Left renal cortex interstitium (tissue), 4 donors: ENCODE results near the gene ZFP36L1. TPM values are rescaled to one million over a fixed set of nuclear protein-coding genes. Genes with fewer than 3 reads are reported as not detected.

Source experiments
- DNase-seq, 4 donors: peaks; one replicate each; pipeline ENCODE4 v3.0.0-alpha.2; 2013; ENCODE audit warnings: low read depth in 4 of 4, low spot score in 2 of 4, missing footprints in 1 of 4
- polyA plus RNA-seq, 4 donors: library from polyadenylated mRNA; unstranded; fragments of 120-200 nt; gene quantifications; one replicate each; pipeline ENCODE4 v1.2.1, GENCODE V29; 2013; ENCODE audit not compliant: insufficient read length in 4 of 4

The ZFP36L1 gene, protein sequence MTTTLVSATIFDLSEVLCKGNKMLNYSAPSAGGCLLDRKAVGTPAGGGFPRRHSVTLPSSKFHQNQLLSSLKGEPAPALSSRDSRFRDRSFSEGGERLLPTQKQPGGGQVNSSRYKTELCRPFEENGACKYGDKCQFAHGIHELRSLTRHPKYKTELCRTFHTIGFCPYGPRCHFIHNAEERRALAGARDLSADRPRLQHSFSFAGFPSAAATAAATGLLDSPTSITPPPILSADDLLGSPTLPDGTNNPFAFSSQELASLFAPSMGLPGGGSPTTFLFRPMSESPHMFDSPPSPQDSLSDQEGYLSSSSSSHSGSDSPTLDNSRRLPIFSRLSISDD
- polyA plus RNA-seq = 100 to 1,000 TPM; 241 to 293 (median 268) TPM

DNA sequence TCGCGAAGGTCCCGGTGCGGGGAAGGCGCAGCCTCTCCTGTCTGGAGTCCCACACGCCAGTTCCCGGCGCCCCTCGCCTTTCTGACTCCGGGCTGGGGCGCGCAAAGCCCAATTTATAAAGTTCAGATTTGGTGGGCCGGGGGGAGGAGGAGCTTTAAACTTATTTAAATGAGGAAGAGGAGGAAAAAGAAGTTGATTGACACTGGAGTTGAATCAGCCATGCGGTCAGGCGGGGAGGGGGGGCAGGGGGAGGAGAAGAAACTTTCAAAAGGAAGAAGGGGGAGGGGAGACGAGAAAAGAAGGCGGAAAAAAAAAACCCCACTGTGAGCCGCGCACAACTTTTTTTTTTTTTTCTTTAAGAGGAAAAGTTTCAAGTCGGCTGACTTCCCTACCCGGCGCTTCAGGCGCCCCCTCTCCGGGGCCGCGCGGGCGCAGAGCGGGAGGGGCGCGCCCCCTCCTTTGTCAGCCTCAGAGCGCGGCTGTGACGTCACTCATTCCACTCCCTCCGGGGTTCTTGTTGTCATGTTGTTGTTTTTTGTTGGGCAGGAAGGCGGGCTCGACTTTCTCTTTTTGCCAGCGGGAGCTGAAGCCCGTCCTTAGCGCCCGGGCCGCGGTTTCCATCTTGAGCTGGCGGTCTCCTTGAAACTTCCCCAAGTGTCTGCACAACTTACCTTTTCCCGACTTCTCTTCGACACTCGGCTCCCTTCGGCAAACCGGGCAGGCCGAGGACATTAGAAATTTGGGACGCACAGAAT lies at the start of gene ZFP36L1:
Gene ZFP36L1, minus strand, starts transcription at position 89 of the 755 bp plus-strand sequence. CDS start 129 bp downstream, outside the sequence.
- DNase-seq = peak in 3 of 4 donors; percentile 95 to 98 (median 97)

DNA sequence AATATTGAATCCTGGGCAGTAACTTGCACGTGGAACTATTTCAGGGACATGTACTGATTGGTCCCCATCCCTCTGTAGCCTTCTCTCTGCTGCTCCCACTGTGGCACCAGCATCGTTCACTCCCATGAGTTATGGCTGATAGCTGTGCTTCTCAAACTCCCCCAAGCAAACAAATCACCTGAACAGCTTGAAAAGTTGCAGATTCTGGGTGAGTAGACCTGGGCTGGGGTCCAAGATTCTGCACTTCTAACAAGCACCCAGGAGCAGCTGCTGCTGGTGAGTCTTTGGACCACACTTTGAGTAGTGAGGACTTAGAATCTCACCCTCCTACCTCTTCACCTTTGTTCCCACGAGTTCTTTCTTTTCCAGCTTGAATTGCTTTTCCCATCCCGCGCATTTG lies 49.4 kb upstream of the ZFP36L1 start:
- no peak for DNase-seq

DNA sequence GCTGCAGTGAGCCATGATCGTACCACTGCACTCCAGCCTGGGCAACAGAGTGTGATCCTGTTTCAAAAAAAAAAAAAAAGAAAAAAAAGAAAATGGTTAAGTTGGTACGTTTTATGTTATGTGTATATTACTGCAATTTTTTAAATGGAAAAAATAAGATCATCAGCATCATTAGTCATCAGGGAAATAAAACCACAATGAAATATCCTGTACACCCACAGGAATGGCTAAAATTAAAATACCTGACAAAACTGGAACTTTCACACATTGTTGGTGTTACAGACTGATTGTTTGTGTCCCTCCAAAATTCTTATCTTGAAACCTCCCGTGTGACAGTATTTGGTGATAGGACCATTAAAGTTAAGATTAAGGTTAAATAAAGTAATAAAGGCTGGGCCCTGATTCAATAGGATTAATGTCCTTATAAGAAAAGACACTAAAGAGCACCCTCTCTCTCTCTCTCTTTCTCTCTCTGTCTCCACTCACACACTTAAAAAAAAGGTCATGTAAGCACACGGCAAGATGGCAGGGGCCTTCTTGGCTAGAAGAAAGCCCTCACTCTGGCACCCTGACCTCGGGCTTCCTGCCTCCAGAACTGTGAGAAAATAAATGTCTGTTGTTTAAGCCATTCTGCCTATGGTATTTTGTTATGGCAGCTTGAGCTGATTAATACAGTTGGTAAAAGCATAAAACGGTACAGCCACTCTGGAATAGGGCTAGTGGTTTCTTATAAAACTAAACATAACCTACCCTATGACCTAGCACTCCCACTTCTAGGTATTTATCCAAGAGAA lies 48.3 kb upstream of the ZFP36L1 start:
- DNase-seq = no peak

DNA sequence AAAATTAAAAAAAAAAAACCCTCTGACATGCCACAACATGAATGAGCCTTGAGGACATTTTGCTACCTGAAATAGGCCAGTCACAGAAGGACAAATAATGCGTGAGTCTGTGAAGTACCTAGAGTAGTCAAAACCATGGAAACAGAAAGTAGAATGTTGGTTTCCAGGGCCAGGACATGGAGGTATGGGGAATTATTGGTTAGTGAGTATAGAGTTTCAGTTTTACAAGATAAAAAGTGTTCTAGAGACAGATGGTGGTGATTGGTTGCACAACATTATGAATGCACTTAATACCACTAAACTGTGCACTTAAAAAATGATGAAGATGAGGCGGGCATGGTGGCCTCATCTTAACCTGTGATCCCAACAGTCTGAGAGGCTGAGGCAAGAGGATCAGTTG lies 47.6 kb upstream of the ZFP36L1 start:
- DNase-seq = no peak

DNA sequence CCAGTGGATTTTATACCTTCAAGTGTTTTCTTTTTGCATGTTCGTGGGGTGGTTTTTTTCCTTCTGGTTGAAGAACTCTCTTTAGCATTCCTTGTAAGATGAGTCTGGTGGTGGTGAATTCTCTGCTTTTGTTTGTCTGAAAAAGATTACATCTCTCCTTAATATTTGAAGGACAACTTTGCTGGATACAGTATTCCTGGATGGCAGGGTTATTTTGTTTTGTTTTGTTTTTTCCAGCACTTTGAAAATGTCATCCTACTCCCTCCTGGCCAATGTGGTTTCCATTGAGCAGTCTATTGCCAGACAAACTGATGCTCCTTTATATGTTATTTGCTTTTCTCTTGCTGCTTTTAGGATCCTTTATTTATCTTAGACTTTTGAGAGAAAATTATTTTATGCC lies 43.2 kb upstream of the ZFP36L1 start:
- no peak for DNase-seq

DNA sequence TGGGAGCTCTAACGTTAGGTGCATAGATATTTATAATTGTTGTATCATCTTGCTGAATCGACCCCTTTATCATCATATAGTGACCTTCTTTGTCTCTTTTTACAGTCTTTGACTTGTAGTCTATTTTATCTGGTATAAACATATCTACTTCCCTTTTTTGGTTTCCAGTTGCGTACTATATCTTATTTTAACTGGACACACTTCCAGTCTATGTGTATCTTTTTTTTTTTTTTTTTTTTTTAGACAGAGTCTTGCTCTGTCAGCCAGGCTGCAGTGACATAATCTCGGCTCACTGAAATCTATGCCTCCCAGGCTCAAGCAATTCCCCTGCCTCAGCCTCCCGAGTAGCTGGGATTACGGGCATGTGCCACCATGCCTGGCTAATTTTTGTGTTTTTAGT lies 41.9 kb upstream of the ZFP36L1 start:
- no peak for DNase-seq

DNA sequence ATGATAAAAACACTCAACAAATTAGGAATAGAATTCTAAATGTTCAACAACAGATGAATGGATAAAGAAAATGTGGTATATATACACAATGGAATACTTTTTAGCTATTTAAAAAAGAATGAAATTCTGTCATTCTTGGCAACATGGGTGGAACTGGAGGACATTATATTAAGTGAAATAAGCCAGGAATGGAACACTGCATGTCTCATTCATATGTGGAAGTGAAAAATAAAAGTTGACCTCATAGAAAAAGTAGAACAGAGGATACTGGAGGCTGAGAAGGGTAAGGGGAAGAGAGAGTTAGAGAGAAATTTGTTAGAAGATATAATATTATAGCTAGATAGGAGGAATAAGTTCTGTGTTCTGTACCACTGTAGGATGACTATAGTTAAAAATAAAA lies 35.8 kb upstream of the ZFP36L1 start:
- DNase-seq = no peak

DNA sequence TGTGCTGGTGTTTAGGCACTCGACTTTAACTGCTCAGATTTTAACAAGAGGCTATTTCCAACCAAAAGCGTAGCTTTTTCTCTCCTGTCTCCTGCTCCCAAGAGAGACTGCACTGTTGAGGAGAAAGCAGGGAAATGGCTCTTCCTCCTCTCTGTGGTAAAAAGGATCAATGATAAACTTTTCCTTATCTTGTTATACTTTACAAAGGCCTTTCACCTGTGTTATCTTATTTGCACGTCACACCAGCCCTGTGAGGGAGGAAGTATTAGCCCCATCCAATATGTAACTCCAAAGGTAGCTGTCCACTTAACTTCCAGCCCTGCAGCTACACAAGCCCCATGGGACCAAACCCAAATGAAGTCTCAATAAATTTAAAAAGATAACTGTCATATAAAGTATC lies 32.9 kb upstream of the ZFP36L1 start:
- no peak for DNase-seq

DNA sequence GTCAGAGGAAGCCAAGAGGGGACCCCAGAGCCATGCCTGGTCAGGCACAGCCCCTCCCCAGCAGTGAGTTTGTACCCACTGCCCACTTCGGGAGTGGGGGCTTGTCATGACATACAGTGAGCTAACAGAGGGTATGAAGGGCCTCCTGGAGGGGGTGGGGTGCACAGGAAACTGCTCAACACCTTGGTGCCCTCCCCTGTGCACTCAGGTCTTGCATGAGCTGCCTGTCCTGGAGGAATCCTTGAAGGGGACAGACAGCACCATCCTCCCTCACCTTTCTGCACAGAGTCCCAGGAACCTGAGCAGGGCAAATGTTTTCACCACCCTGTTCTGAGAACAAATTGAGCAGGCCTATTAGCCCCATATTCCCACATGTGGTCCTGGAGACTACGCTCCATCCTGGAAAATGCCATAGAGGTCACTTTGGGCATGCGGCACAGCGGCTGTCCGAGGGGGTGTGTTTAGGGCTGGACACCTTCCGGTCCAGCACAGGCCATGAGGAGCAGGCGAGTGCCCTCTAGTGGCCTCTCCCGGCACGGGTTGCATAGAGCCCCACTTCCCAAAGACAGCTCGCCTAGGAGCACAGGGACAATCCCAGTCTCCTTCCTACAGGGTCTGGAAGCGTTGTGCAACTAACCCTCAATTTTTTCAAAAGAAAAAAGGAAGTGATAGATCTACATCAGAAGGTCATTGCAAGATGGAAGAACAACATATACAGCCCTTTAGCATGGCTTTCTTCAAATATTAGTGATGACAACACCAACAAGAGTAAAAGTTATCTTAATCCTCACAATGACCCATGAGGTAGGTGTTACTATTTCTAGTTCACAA lies 31.9 kb upstream of the ZFP36L1 start:
- peak in 1 of 4 donors; percentile 73 for DNase-seq

DNA sequence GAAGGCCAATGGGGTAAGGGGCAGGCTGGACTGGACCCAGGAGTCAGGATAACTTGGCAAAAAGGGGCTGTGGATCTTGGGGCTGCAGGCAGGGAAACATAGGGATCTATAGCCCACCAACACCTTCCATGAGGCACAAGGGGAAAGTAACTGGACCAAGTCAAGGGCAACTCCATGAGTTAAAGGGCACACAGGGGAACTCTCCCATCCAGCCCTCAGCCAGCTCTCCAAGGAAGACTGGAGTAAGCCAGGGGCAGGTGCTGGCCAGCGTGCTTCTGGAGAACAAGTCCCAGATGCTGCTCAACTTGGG lies 31.3 kb upstream of the ZFP36L1 start:
- no peak for DNase-seq

DNA sequence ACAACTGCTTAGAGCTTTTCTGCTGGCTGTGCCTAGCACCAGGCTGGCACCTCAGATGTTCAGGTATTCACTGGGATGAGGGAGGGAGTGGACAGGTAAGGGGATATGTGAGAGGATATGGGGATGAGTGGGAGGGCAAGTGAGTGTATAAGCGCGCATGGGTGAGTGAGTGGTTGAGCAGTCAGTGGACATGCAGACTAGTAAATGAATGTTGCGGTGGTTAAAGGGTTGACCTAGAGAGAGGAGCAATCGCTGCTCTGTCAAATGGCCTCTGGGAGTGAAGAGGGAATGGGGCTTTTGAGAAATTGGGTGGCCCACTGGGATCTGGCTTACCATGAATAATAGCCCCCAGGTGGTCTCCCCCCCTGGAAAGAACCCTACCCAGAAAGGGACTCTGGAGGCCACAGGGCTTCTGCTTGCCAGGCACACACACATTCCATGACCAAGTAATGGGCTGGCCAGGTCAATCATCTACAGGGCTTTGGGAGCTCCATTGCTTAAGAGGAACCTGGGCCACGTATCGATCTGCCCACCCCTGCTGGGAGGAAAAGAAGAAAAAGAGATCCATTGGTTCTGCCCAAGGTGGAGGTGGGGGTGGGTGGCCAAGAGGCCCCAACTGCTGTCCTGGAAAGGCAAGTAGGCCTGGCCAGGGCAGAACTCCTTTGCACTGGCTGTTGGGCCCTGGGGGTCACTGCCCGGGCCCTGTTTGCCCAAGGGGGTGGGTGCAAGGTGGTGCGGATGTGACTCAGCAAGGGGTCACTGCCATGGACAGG lies 30.8 kb upstream of the ZFP36L1 start:
- no peak for DNase-seq

DNA sequence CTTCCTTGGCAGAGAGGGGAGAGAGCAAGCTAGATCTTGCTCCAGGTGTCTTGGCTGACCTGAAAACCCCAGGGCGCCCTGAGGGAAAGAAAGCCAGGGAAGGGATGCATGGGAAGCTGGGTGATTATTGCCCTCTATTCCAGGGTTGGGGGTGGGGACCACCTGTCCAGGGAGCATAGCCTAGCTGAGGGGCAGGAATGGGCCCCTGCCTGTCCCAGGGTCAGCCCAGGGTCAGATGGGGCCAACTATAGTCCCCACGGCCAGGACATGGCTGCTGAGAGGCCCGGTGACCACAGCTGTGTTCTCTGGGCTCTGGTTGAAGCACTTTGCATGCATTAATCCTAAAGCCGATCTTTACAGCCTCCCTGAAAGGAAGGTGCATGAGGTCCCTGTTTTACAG lies 30.1 kb upstream of the ZFP36L1 start:
- DNase-seq = no peak

DNA sequence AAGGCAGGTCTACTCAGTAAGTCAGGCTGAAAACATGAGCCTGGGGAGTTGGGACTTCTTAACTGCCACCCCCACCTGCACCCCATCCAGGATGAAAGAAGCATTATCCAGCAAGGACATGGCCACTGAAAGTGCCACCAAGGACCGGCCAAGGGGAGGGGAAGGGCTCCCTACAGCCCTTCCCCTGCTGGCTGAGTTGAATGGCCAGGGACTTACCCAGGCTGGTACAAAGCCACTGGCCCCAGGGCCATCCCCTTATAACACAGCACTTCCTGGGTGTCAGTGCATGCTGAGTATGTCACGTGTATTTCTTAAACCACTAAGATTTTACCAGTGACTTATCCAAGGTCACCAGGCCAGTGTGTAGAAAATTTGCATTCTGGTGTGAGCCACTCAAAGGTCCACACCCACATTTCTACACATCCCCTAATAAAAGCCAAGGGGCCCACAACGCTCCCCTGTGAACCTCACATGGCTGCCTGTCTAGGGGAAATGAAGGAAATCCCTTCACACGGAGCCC lies 29.3 kb upstream of the ZFP36L1 start:
- no peak for DNase-seq

DNA sequence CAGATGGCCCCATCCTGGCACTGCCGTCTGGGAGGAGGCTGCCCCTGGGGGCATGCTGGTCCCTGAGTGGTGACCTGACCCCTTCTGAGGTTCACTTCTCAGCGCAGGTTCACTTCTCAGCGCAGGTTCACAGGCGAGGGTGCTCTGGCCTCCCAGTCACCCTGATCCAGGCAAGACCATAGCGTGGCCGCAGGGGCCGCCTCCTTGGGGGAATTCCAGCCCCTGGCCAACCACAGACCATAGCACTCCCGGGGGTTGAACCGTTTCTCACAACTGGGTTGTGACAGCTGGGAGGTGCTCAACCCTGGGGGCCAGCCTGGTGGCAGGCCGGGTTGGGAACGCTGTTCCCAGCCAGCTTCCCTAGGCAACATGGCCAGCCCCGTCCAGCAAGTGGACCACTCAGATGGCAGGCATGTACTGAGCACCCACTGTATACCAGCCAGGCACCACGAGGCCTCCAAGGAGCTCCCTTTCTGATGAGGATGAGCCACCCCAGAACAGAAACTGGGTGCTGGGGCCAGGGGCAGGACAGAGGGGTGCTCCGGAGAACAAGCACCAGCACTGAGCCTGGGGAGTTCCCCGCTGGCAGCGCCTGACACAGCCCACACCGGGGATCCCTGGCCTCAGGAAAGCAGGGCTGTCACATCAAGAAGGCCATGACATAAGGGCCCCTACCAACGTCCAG lies 28.3 kb upstream of the ZFP36L1 start:
- no peak for DNase-seq

DNA sequence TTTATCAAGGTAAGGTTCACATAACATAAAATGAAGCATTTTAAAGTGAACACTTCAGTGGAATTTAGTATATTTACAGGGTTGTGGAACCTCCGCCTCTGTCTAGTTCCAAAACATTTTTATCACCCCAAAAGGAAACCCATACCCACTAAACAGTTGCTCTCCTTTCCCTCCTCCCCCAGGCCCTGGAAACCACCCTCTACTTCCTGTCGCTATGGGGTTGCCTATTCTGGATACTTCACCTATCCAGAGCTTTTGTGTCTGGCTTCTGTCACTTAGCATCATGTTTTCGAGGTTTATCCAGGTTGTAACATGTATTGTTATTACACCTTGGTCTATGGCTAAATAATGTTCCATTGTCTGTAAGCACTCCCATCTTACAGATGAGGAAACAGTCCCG lies 27.7 kb upstream of the ZFP36L1 start:
- DNase-seq = no peak

DNA sequence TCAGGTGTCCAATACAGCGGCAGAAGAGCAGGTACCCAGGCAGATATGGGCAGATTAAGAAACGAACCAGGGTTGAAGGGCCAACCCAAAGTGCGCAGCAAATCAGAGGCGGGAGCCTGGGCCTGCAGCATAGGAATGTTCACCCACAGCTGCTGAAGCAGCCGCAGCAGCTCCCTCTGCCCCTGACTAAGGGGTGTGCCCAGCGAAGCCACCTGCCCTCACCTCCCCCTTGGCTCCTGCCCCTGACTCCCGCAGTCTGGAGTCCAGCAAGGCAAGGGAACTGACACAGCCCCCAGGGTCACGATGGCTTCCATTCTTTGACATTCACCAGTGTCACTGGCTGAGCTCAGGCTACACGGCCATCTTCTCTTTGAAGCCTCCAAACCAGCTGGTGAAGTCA lies 27.3 kb upstream of the ZFP36L1 start:
- DNase-seq = no peak

DNA sequence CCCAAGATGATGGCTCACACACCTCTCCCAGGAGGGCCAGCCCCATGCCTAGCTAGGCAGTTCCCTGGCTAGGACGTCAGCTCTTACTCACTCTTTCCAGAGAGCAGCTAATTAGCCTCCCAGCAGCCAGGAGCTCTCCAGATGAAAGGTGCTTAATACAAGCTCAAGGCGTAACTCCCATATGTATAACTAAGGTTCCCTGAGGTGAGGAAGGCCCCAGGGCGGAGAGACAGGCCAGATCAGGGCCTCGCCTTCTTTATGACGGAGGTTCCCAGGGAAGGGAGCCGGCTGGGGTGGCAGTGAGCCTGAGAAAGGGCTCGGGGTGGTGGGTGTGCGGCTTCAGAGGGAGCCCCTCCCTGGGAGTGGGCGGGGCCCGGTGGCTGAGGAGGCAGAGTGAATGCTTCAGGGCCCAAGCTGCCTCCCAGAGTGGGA lies 26.4 kb upstream of the ZFP36L1 start:
- no peak for DNase-seq

DNA sequence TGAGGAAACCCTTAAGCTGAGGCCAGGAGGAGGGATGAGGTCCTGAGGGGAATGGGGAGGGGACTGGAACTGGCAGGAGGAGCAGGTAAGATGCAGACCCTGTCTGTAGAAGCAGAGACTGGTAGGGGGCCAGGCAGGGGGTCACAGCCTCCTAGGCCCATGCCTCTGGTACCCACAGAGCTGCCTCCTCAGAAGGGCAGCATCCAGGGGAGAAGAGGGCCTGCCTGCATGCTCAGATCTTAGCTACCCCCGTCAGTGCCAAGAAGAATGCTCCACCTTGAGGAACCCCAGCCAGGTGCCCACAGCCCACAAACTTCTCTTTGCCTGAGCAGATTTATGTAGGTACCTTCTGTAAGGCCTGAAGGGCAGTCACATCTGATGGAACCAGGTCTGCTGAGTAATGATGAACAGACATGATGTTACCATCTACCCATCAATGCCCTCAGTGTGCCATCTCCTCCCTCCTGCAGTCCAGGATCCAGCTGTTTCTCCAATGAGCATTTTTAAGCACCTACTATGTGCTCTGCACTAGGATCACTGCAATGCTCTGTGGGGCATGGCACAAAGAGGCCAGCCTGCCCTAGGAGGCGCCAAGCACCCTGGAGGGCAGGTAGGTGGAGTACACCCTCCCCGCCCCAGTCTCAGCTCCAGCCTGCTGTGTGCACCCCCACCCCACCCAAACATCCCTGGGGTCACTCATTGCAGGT lies 24.8 kb upstream of the ZFP36L1 start:
- DNase-seq = no peak
